ENCODE results near the gene CPA5. TPM values are rescaled to one million over a fixed set of nuclear protein-coding genes. Genes with fewer than 3 reads are reported as not detected.
A peak's percentile ranks its signal among the peaks of the same experiment; 100 is the strongest.

The CPA5 gene
- total RNA-seq, 1 donor from 2014 or later = 1.5 TPM

- no peak for DNase-seq
These were observed 12.2 kb upstream of the CPA5 start for GRCh38 chr7:130332259-130333053.

- DNase-seq = no peak
These were observed 10.8 kb upstream of the CPA5 start for GRCh38 chr7:130333832-130334231.

- DNase-seq = peak; percentile 30
These were observed 10.3 kb upstream of the CPA5 start for GRCh38 chr7:130334274-130334673.

GRCh38 chr7:130337410-130337971 lies 7.1 kb upstream of the CPA5 start:
- DNase-seq = no peak

GRCh38 chr7:130338233-130338632 lies 6.4 kb upstream of the CPA5 start:
- no peak for DNase-seq

- no peak for DNase-seq
These were observed 2.7 kb upstream of the CPA5 start for GRCh38 chr7:130341882-130342281.

GRCh38 chr7:130342701-130343380 lies 1.8 kb upstream of the CPA5 start:
- no peak for DNase-seq

GRCh38 chr7:130345136-130345535 lies 520 bp downstream of the CPA5 start:
- DNase-seq = peak; percentile 61

GRCh38 chr7:130345725-130346124 lies 1.1 kb downstream of the CPA5 start:
- no peak for DNase-seq

GRCh38 chr7:130346177-130346905 lies 1.7 kb downstream of the CPA5 start:
- no peak for DNase-seq

GRCh38 chr7:130346941-130347340 lies 2.3 kb downstream of the CPA5 start:
- DNase-seq = no peak

- DNase-seq = peak; percentile 62
These were observed 5.5 kb downstream of the CPA5 start for GRCh38 chr7:130349911-130350782.

- peak; percentile 97 for DNase-seq
These were observed 6.6 kb downstream of the CPA5 start for GRCh38 chr7:130350945-130351790.

GRCh38 chr7:130351791-130352090 lies 7.1 kb downstream of the CPA5 start:
- DNase-seq = no peak

GRCh38 chr7:130352194-130353074 lies 7.8 kb downstream of the CPA5 start:
- DNase-seq = peak; percentile 73

GRCh38 chr7:130353196-130353595 lies 8.6 kb downstream of the CPA5 start:
- DNase-seq = no peak

GRCh38 chr7:130356121-130356875 lies 11.7 kb downstream of the CPA5 start:
- DNase-seq = peak; percentile 94

GRCh38 chr7:130356876-130357611 lies 12.4 kb downstream of the CPA5 start:
- DNase-seq = peak; percentile 40

Measured in skin of body (tissue), 2 donors.